Heart left ventricle (tissue), 16 donors: ENCODE measurements around the gene PRR19. TPM values are rescaled to one million over a fixed set of nuclear protein-coding genes. Genes with fewer than 3 reads are reported as not detected.

Experiments used
- ATAC-seq, 4 donors: fragments of 200-7000 bp; cut with Tn5 transposase; one replicate each; pipeline ENCODE4 v1.9.1; 2020 to 2022; ENCODE audit warnings: moderate library complexity in 4 of 4, mild to moderate bottlenecking in 3 of 4, moderate number of reproducible peaks in 1 of 4
- DNase-seq, 5 donors: peaks; one replicate each; pipeline ENCODE4 v3.0.0-alpha.2; 2020
- H3K27ac ChIP-seq, 12 donors: fragments of 200-600 bp; sonication (generic) in 4 of 12; one replicate each; pipeline versions ENCODE4 v1.5.0 to v1.8.0; 2016 to 2022; ENCODE audit warnings: mild to moderate bottlenecking in 2 of 12
- H3K27me3 ChIP-seq, 9 donors: fragments of 200-600 bp; sonication (generic) in 2 of 9; one replicate each; pipeline versions ENCODE4 v1.5.1 to v1.8.0; 2016 to 2022; ENCODE audit warnings: mild to moderate bottlenecking in 3 of 9
- H3K36me3 ChIP-seq, 9 donors: fragments of 200-600 bp; sonication (generic) in 2 of 9; one replicate each; pipeline versions ENCODE4 v1.5.0 to v1.8.0; 2018 to 2022; ENCODE audit warnings: mild to moderate bottlenecking in 2 of 9
- H3K4me1 ChIP-seq, 12 donors: fragments of 200-600 bp; sonication (generic) in 4 of 12; one replicate each; pipeline versions ENCODE4 v1.5.0 to v1.8.0; 2016 to 2022; ENCODE audit warnings: mild to moderate bottlenecking in 3 of 12
- H3K4me3 ChIP-seq, 12 donors: fragments of 200-600 bp; sonication (generic) in 4 of 12; one replicate each; pipeline versions ENCODE4 v1.5.0 to v1.8.0; 2017 to 2022; ENCODE audit warnings: mild to moderate bottlenecking in 9 of 12, moderate library complexity in 4 of 12
- H3K9me3 ChIP-seq, 12 donors: fragments of 200-600 bp; sonication (generic) in 4 of 12; one replicate each; pipeline versions ENCODE4 v1.5.0 to v1.8.0; 2016 to 2022; ENCODE audit warnings: mild to moderate bottlenecking in 1 of 12
- POLR2A ChIP-seq, 2 donors: fragments of 450-650 bp; IDR thresholded peaks; one replicate each; pipeline ENCODE4 v1.6.1; 2017; ENCODE audit warnings: antibody characterized with exemption in 2 of 2, mild to moderate bottlenecking in 2 of 2, moderate library complexity in 2 of 2
- WGBS, 4 donors: extraction: QIAGEN DNeasy Blood & Tissue Kit in 2 of 4; methylation state at CpG; one replicate each; pipeline versions ENCODE4 v1.1.5 to v1.1.7; 2013 to 2018; 5-methylcytosine and 5-hydroxymethylcytosine counted together
- intact Hi-C, 10 donors: fragments of 100-400 bp; cut with DNase I; formaldehyde crosslinking; loops; one replicate each; pipeline versions ENCODE4 v1.11.1 to v1.14.2; 2022
- polyA plus RNA-seq, 2 donors: library from polyadenylated mRNA; stranded (reverse); fragments of 200-250 nt; gene quantifications; one replicate each; pipeline ENCODE4 v1.2.3, GENCODE V29; 2013
- total RNA-seq, 9 donors: library from RNA; depleted of rRNA in 2 of 9; stranded (reverse); fragments of >200 nt in 2 of 9; fragmentation: NEBNext Ultra II Directional in 3 of 9; extraction: Animal tissue kit (Norgen Biotek cat#: 25700) in 3 of 9; gene quantifications; one replicate each; pipeline versions ENCODE4 v1.1.0 to v1.2.4, GENCODE V29; 2016 to 2023
- TF ChIP-seq, protein P1 (sequence below), 12 donors: fragments of 200-600 bp; sonication (generic) in 4 of 12; IDR thresholded peaks; one replicate each; pipeline versions ENCODE4 v1.5.0 to v1.8.0; 2018 to 2022; ENCODE audit warnings: antibody characterized with exemption in 12 of 12, mild to moderate bottlenecking in 5 of 12
- donor health status: ischemic (EF 13 %, LVEDD 7.1; RV severe dilation, severe dysfunction).
- donor health status: healthy with polysubstance abuse.
- donor health status: DM: no; HTN: yes; CAD: no.
- donor health status: DM: no; HTN: no; CAD: no.
- donor health status: ischemic (EF 25% LVEDD 6.9; RV normal size, moderate dysfunction).
- donor health status: ischemic (EF 25% LVEDD 5.7; RV mildly dilated, moderate dysfunction).
- donor health status: healthy.
- donor health status: DM: yes; HTN: yes; CAD: no.
- donor health status: ischemic (EF 35%, LVEDD 5.7; RV mildly dilated, moderate dysfunction).
- donor health status: nonischemic (EF 11% LVEDD 7.7; RV severe dilation, severe dysfunction).
- donor health status: DM: yes; HTN: yes; CAD: no.
- donor health status: PGD.
- donor health status: ischemic (EF 29% LVEDD 5.4; RV normal size, mild dysfunction).
- donor health status: nonischemic (EF 23%, LVEDD 6.1; RV moderate dilation, normal function).

Gene PRR19
- total and polyA plus RNA-seq, 11 donors, result 0.16 to 0.53 (median 0.28) TPM; not detected in 7

DNA sequence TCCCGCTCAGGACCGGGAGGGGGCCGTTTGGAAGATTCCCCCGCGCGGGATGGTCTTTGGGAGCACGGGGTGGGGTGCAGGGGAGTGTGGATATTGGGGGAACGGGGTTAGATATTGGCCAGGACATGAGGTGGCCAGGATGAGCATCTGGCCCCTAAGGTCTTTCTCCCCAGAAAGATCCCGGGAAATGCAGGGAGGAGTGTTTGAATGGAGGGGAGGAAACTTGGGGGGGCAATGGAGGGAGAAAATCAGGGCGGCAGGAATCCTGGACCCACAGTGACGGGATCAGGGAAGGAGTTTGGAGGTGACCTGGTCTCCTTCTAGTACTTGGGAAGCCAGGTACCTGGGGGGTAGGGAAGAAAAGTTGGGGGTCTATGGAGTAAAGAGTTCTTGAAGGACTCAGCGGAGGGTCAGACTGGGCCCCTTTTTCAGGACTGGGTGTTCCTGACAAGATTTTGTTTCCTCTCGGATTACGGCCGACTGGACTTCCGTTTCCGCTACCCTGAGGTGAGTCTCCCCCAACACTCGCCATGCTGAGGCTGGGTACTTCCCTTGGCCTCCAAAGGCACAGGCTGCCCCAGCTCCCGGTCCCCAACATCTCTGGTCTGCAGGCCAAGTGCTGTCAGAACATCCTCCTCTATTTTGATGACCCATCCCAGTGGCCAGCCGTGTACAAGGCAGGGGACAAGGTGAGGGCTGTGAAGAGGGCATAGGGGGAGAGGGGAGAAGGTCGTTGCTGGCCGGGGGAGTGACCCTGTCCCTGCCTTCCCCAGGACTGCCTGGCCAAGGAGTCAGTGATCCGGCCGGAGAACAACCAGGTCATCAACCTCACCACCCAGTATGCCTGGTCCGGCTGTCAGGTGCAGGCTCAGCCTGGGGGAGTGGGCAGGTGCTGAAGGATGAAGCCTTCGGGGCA is 12.2 kb downstream of the PRR19 start:
- H3K36me3 ChIP-seq, result no peaks in the 10 kb centered on the region
- H3K4me3 ChIP-seq, result peak overlapping the region in 7 of 12 donors; percentile 29 to 67 (median 58)
- WGBS, 4 donors, result 28 to 36% (median 31%) methylated on average over 25 to 26 of the region's 26 CpGs
- peaks cover 0 to 33% (median 18%) of the 10 kb centered on the region in 9 donors for H3K27me3 ChIP-seq
- DNase-seq, result no peak
- no peak overlapping the region for H3K27ac ChIP-seq
- TF ChIP-seq, protein P1, sequence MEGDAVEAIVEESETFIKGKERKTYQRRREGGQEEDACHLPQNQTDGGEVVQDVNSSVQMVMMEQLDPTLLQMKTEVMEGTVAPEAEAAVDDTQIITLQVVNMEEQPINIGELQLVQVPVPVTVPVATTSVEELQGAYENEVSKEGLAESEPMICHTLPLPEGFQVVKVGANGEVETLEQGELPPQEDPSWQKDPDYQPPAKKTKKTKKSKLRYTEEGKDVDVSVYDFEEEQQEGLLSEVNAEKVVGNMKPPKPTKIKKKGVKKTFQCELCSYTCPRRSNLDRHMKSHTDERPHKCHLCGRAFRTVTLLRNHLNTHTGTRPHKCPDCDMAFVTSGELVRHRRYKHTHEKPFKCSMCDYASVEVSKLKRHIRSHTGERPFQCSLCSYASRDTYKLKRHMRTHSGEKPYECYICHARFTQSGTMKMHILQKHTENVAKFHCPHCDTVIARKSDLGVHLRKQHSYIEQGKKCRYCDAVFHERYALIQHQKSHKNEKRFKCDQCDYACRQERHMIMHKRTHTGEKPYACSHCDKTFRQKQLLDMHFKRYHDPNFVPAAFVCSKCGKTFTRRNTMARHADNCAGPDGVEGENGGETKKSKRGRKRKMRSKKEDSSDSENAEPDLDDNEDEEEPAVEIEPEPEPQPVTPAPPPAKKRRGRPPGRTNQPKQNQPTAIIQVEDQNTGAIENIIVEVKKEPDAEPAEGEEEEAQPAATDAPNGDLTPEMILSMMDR (IDR thresholded peaks at IDR 0.05), result no peak
- no peak for TF ChIP-seq POLR2A (IDR thresholded peaks at IDR 0.05)
- H3K9me3 ChIP-seq, result no peaks in the 10 kb centered on the region
- intact Hi-C loops, result loop anchor here in 3 of 10 donors (5.0 to 10.0 kb wide), 2 partner anchors 179 to 187 kb away; partner anchors contain the start of gene POU2F2 (in 2 of the 3)
- no peak for ATAC-seq
- peaks cover 0 to 28% (median 5%) of the 10 kb centered on the region in 12 donors for H3K4me1 ChIP-seq

DNA sequence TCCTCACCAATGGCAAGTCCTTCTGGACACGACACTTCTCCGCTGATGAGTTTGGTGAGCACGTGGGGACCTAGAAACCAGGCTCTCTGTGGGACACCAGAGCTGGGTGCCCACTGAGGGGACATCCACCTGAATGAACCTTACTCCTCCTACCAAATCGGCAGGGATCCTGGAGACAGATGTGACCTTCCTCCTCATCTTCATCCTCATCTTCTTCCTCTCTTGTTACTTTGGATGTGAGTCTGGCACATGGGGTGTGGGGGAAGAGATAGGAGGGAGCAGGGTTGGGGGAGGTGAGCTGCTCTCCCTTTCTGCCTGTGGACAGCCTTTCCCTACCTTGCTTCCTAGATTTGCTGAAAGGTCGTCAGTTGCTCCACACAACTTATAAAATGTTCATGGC is 13.1 kb downstream of the PRR19 start:
- Histone ChIP-seq H3K4me3 (no peak overlapping the region), H3K27ac (no peak overlapping the region), H3K4me1 (peaks cover 0 to 28% (median 5%) of the 10 kb centered on the region in 12 donors), H3K27me3 (peaks cover 0 to 33% (median 18%) of the 10 kb centered on the region in 9 donors), H3K9me3 (no peaks in the 10 kb centered on the region), H3K36me3 (no peaks in the 10 kb centered on the region)
- ATAC-seq, result no peak
- 66 to 76% (median 70%) methylated on average over 5 of the region's 5 CpGs for WGBS, 4 donors
- TF ChIP-seq, protein P1 (IDR thresholded peaks at IDR 0.05), result no peak
- no peak for TF ChIP-seq POLR2A (IDR thresholded peaks at IDR 0.05)
- no peak for DNase-seq
- intact Hi-C loops, result loop anchor here in 2 of 10 donors (10.0 kb wide), 1 partner anchor 180 kb away; the partner anchor contains the start of gene POU2F2 (in 2 of the 2)

DNA sequence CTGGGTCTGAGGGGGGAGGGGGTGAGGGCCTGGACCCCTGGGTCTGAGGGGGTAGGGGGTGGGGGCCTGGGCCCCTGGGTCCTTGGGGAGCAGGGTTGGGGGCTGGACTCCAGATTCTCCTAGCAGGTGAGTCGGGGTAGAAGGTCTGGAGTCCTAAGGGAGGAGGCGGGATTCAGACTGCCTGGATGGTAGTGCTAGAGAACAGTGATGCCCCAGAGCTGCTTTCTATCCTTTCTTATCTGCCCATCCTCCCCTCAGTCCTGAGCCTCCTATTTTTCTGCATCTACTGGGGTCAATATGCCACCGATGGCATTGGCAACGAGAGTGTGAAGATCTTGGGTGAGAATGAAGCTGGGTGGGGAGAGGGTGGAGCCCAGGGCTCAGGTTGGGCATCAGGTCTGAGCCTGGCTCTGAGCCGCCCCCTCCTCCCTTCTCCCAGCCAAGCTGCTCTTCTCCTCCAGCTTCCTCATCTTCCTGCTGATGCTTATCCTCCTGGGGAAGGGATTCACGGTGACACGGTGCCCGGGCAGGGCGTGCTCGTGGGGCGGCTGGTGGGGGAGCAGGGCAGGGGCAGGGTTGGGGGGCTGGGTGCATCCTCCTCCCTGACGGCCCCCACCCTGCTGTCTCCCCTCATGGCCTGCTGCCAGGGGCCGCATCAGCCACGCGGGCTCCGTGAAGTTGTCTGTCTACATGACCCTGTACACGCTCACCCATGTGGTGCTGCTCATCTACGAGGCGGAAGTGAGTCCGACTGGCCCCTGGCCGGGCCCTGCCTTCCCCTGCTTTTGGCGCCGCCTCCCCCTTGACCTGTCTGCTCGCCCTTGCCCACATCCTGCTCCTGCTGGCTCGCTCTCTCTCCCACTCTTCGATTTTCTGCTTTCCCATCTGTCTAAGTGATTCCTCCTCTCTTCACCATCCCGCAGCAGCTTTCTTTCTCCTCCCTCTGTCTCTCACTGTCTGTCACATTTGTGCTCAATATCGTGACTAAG is 14.6 kb downstream of the PRR19 start:
- Histone ChIP-seq H3K27ac (no peak overlapping the region), H3K9me3 (no peaks in the 10 kb centered on the region), H3K4me3 (no peak overlapping the region), H3K36me3 (no peaks in the 10 kb centered on the region), H3K27me3 (peaks cover 0 to 30% (median 15%) of the 10 kb centered on the region in 9 donors), H3K4me1 (peaks cover 0 to 28% (median 5%) of the 10 kb centered on the region in 12 donors)
- 33 to 44% (median 35%) methylated on average over 26 to 28 of the region's 28 CpGs for WGBS, 4 donors
- DNase-seq (peak in 2 of 5 donors; percentile 45 to 65), ATAC-seq (no peak)
- TF ChIP-seq, protein P1 (IDR thresholded peaks at IDR 0.05), result no peak
- no peak for TF ChIP-seq POLR2A (IDR thresholded peaks at IDR 0.05)
- intact Hi-C loops, result loop anchor here in 2 of 10 donors (10.0 kb wide), 1 partner anchor 182 kb away; the partner anchor contains the start of gene POU2F2 (in 2 of the 2)
